ENCODE measurements around the gene SAMD10. TPM values are rescaled to one million over a fixed set of nuclear protein-coding genes. Genes with fewer than 3 reads are reported as not detected.
"Not testable (repeated sequence)": the region's sequence is repeated elsewhere in the genome, so short reads cannot be mapped to it uniquely, and the experiment has no call there.

Gene SAMD10
- total RNA-seq, 1 donor from 2014 or later = 9.5 TPM

GRCh38 chr20:63973160-63973479, 6.3 kb downstream of the SAMD10 start:
- H3K4me3 ChIP-seq (ENCODE audit: low read depth, low read length) = no peak overlapping the region
- DNase-seq (ENCODE audit: low read depth) = no peak
- TF ChIP-seq, protein P1, sequence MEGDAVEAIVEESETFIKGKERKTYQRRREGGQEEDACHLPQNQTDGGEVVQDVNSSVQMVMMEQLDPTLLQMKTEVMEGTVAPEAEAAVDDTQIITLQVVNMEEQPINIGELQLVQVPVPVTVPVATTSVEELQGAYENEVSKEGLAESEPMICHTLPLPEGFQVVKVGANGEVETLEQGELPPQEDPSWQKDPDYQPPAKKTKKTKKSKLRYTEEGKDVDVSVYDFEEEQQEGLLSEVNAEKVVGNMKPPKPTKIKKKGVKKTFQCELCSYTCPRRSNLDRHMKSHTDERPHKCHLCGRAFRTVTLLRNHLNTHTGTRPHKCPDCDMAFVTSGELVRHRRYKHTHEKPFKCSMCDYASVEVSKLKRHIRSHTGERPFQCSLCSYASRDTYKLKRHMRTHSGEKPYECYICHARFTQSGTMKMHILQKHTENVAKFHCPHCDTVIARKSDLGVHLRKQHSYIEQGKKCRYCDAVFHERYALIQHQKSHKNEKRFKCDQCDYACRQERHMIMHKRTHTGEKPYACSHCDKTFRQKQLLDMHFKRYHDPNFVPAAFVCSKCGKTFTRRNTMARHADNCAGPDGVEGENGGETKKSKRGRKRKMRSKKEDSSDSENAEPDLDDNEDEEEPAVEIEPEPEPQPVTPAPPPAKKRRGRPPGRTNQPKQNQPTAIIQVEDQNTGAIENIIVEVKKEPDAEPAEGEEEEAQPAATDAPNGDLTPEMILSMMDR (conservative IDR thresholded peaks at IDR 0.05; ENCODE audit: low read depth, low read length) = no peak

- TF ChIP-seq, protein P1 (conservative IDR thresholded peaks at IDR 0.05; ENCODE audit: low read depth, low read length) = no peak
- no peak overlapping the region for H3K4me3 ChIP-seq (ENCODE audit: low read depth, low read length)
- DNase-seq (ENCODE audit: low read depth) = no peak
Observed at GRCh38 chr20:63972312-63973159, 6.9 kb downstream of the SAMD10 start.

DNA sequence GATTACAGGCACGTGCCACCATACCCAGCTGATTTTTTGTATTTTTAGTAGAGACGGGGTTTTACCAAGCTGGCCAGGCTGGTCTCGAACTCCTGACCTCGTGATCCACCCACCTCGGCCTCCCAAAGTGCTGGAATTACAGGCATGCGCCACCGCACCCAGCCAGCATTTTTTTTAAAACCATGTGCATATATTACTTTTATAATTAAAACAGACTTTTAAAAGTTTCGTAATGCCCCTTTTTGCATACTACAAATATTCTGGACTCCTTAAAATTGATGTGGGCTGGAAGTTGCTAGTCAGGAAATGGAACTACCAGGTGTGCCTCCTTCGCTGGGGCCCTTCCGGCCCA, 7.5 kb downstream of the SAMD10 start:
- H3K4me3 ChIP-seq (ENCODE audit: low read depth, low read length); DNase-seq (ENCODE audit: low read depth): not testable (repeated sequence)

DNA sequence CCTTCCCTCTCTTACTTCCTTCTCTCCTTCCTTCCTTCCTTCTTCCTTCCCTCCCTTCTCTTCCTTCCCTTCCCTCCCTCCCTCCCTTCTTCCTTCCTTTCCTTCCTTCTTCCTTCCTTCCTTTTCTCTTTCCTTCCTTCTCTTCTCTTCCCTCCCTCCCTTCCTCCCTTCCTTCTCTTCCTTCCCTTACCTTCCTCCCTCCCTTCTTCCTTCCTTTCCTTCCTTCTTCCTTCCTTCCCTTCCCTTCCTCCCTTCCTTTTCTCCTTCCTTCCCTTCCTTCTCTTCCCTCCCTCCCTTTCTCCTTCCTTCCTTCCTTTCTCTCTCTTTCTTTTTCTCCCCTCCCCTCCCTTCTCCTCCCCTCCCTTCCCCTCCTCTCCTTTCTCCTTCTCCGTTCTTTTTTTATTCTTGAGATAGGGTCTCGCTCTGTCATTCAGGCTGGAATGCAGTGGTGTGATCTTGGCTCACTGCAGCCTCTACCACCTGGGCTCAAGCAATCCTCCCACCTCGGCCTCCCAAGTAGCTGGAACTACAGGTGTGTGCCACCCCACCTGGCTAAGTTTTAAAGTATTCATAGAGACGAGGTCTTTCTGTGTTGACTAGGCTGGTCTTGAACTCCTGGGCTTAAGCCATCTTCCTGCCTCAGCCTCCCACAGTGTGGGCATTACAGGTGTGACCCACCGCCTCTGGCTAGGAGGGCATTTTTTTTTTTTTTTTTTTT, 8.6 kb downstream of the SAMD10 start:
- TF ChIP-seq, protein P1 (conservative IDR thresholded peaks at IDR 0.05; ENCODE audit: low read depth, low read length) = no peak
- H3K4me3 ChIP-seq (ENCODE audit: low read depth, low read length) = no peak overlapping the region
- DNase-seq (ENCODE audit: low read depth) = no peak

DNA sequence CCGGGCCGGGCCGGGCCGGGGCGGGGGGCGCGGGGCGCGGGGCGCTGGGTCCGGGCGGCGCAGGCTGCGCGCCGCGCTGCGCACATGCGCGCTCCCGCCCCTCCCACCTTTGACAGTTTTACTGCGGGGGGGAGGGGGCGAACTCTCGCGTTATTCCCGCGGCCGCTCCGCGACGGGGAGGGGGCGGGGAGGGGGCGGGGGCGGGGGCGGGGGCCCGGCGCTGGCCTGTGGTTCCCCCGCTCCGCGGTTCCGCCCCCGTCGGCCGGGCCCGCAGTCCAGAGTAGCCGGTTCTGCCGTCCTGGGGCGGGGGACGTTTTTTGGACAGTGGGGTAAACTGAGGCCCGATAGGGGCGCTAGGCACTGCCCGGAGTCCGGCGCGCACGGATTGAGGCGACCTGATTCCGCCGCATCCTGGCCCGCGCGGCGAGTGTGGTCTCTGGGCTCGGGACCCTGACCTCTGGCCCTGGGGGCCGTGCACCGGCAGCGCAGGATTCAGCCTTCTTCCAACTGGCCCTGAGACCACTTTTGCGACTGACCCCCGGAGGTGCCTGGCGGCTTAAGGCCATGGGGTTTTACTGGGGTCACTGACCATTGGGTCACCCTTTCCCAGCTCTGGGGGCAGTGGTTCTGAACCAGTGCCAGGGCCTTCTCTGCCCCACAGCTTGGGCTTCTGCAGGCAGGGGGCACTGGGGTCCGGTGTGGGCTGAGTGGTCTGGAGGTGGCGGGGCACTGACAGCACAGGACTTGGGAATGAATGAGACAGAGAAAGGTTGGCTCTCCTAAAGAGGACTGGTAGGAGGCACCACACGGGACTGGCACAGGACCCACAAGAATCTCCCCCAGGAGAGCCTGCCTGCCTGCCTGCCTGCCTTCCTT, 9.4 kb downstream of the SAMD10 start, which contains the start of gene ZNF512B:
ZNF512B (minus strand) TSS at position 93 of the 876 bp plus-strand sequence. CDS start 1,980 bp downstream, outside the sequence.
- DNase-seq (ENCODE audit: low read depth) = no peak

DNA sequence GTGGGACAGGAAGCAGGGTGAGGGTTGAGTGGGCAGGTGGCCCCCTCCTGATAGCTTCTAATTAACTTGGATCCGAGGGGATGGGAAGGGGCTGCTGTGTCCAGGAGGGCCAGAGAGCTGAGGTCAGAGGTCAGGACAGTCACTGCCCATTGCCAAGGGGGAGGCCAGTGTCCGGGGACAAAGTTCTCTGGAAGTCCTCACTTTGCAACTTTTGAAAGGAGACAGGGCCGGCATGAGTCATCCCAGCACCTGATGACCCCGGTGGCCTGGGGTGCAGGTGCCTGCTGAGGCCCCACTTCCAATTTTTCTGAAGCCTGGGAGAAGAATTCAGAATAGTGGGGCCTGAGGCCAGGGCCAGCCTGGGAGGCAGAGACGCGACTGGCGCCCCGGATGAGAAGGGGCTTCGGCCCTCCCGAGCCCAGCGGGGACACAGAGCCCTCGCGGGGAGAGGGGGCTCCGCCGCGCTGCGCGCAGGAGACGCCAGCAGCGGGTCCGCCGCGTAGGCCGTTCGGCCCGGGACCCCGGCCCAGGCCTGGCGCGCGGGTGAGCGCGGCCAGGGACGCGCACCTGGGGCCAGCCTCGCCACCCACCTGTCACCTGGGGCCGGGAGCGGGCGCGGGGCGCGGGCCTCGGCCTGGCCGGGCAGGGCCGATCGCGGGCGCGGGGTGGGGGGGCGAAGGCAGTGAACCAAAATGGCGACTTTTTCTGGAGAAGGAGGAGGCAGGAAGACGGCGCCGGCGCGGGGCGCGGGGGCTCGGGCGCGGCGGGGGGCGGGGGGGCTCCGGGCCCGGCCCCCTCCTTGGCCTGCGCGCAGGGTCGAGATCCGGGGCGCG, 10.3 kb downstream of the SAMD10 start:
- TF ChIP-seq, protein P1 (conservative IDR thresholded peaks at IDR 0.05; ENCODE audit: low read depth, low read length) = no peak
- no peak for DNase-seq (ENCODE audit: low read depth)
- H3K4me3 ChIP-seq (ENCODE audit: low read depth, low read length) = peak overlapping the region; percentile 72

More for the DNA sequence above, 9.4 kb downstream of the SAMD10 start, which contains the start of gene ZNF512B:
- TF ChIP-seq, protein P1 (conservative IDR thresholded peaks at IDR 0.05; ENCODE audit: low read depth, low read length) = no peak
- H3K4me3 ChIP-seq (ENCODE audit: low read depth, low read length) = peak within 1 kb of the TSS; percentile 72
